Activated CD4-positive, alpha-beta T cell treated with anti-CD3 and anti-CD28 coated beads, Interleukin-2, amount 10 ng/mL, durations not matched to agents 24 days and 14 days (primary cell): ENCODE measurements around the gene TNFRSF25. TPM values are rescaled to one million over a fixed set of nuclear protein-coding genes. Genes with fewer than 3 reads are reported as not detected.

Experiments used
- DNase-seq: peaks from one replicate; pipeline ENCODE4 v3.0.0; 2022
- H3K27ac Mint-ChIP-seq: one replicate; pipeline ENCODE4 v1.8.0; 2022; ENCODE audit warnings: mild to moderate bottlenecking, mixed read lengths
- H3K27me3 Mint-ChIP-seq: one replicate; pipeline ENCODE4 v1.8.0; 2022; ENCODE audit warnings: mixed read lengths
- H3K36me3 Mint-ChIP-seq: one replicate; pipeline ENCODE4 v1.8.0; 2022; ENCODE audit warnings: low read depth, mild to moderate bottlenecking, mixed read lengths
- H3K4me1 Mint-ChIP-seq: one replicate; pipeline ENCODE4 v1.8.0; 2021; ENCODE audit warnings: mixed read lengths
- H3K4me3 Mint-ChIP-seq: one replicate; pipeline ENCODE4 v1.8.0; 2022; ENCODE audit warnings: mild to moderate bottlenecking, moderate library complexity, mixed read lengths
- H3K9me3 Mint-ChIP-seq: one replicate; pipeline ENCODE4 v1.8.0; 2021; ENCODE audit warnings: mixed read lengths
- intact Hi-C: fragments of 100-400 bp; cut with micrococcal nuclease; formaldehyde crosslinking; loops from one replicate; pipeline ENCODE4 v1.15.1; 2023
- total RNA-seq: library from RNA; stranded (reverse); gene quantifications from 2 replicates; pipeline ENCODE4 v1.2.3, GENCODE V29; 2022

Gene TNFRSF25
- total RNA-seq, 1 donor from 2014 or later: 139 TPM

DNA sequence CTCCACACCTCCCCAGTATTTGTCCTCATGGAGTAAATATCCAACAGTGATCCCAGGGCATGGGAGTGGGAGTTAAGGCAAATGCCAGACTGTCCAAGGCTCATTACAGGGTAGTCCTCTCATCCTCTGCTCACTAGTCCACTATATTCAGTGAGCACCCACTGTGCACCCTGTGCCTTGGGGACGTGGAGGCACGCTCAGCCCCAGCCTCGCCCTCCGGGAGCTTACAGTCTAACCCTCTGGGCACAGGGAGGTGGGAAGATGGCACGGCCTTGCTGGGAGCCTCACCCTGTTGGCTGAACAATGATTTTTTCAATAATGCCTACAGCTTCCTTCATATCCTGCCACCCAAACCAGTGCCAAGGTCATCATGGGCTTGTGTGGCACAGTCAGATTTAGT is 49.1 kb downstream of the TNFRSF25 start:
- intact Hi-C loops: no loop called here
- no peaks in the 10 kb centered on the region for H3K36me3 Mint-ChIP-seq
- H3K9me3 Mint-ChIP-seq: no peaks in the 10 kb centered on the region
- peaks cover 13% of the 10 kb centered on the region for H3K4me1 Mint-ChIP-seq
- no peak overlapping the region for H3K4me3 Mint-ChIP-seq
- H3K27me3 Mint-ChIP-seq: peaks cover 63% of the 10 kb centered on the region
- no peak overlapping the region for H3K27ac Mint-ChIP-seq
- DNase-seq: no peak

DNA sequence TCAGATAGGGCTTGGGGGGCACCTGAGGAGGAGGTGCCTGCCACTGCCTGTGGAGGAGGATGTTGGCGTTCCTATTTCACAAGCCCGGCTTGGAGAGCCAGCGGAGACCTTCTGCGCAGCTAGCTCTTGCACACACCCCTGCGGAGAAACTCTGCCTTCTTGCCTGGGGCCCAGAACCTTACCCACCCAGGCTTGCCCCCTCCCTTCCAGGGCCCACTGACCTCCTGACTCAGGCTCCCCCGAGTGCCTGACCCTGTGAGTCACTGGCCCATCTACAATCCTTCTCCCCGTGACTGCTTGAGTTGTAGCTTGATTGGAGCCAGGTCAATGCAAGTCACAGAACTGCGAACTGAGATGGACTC is 49.7 kb downstream of the TNFRSF25 start:
- Mint-ChIP-seq H3K9me3 (no peaks in the 10 kb centered on the region), H3K27me3 (peaks cover 57% of the 10 kb centered on the region), H3K4me1 (peaks cover 10% of the 10 kb centered on the region), H3K36me3 (no peaks in the 10 kb centered on the region), H3K27ac (no peak overlapping the region), H3K4me3 (no peak overlapping the region)
- intact Hi-C loops: no loop called here
- no peak for DNase-seq

- peaks cover 7% of the 10 kb centered on the region for H3K4me1 Mint-ChIP-seq
- DNase-seq: no peak
- no peak overlapping the region for H3K4me3 Mint-ChIP-seq
- H3K27ac Mint-ChIP-seq: no peak overlapping the region
- H3K9me3 Mint-ChIP-seq: no peaks in the 10 kb centered on the region
- intact Hi-C loops: no loop called here
- H3K27me3 Mint-ChIP-seq: peaks cover 51% of the 10 kb centered on the region
- H3K36me3 Mint-ChIP-seq: no peaks in the 10 kb centered on the region
Measured at GRCh38 chr1:6414881-6415626, 50.9 kb downstream of the TNFRSF25 start.

- no peaks in the 10 kb centered on the region for H3K36me3 Mint-ChIP-seq
- H3K27ac Mint-ChIP-seq: peak overlapping the region; percentile 63
- H3K4me3 Mint-ChIP-seq: peak overlapping the region; percentile 64
- intact Hi-C loops: no loop called here
- H3K9me3 Mint-ChIP-seq: no peaks in the 10 kb centered on the region
- H3K4me1 Mint-ChIP-seq: peaks cover 7% of the 10 kb centered on the region
- peak; percentile 81 for DNase-seq
- H3K27me3 Mint-ChIP-seq: peaks cover 49% of the 10 kb centered on the region
Measured at GRCh38 chr1:6414443-6414844, 51.5 kb downstream of the TNFRSF25 start.

- peaks cover 7% of the 10 kb centered on the region for H3K4me1 Mint-ChIP-seq
- H3K27ac Mint-ChIP-seq: no peak overlapping the region
- peaks cover 48% of the 10 kb centered on the region for H3K27me3 Mint-ChIP-seq
- H3K36me3 Mint-ChIP-seq: no peaks in the 10 kb centered on the region
- DNase-seq: no peak
- no peaks in the 10 kb centered on the region for H3K9me3 Mint-ChIP-seq
- no peak overlapping the region for H3K4me3 Mint-ChIP-seq
- intact Hi-C loops: no loop called here
Measured at GRCh38 chr1:6412896-6413295, 53.1 kb downstream of the TNFRSF25 start.

Other genes with a start within 250 kb of the TNFRSF25 start
- 67.6 and 69.4 TPM in 2 replicates for gene ICMT, start 230.2 kb downstream of the TNFRSF25 start, total RNA-seq
- not detected in 2 replicates for gene HES3, start 222.0 kb downstream of the TNFRSF25 start, total RNA-seq
- gene GPR153, start 205.1 kb downstream of the TNFRSF25 start, total RNA-seq: 1.3 and 1.7 TPM in 2 replicates
- gene ACOT7, start 72.4 kb downstream of the TNFRSF25 start, total RNA-seq: 133 and 136 TPM in 2 replicates
- 0.19 and 0.26 TPM in 2 replicates for gene HES2, start 46.3 kb downstream of the TNFRSF25 start, total RNA-seq
- gene ESPN, start 41.4 kb downstream of the TNFRSF25 start, total RNA-seq: 0.49 and 1.3 TPM in 2 replicates
- gene PLEKHG5, start 25.5 kb upstream of the TNFRSF25 start, total RNA-seq: 1.3 and 1.9 TPM in 2 replicates
- gene NOL9, start 88.3 kb upstream of the TNFRSF25 start, total RNA-seq: 54.7 and 59.2 TPM in 2 replicates
- gene TAS1R1, start 89.1 kb upstream of the TNFRSF25 start, total RNA-seq: not detected in 2 replicates
- 32.9 and 37.8 TPM in 2 replicates for gene ZBTB48, start 113.8 kb upstream of the TNFRSF25 start, total RNA-seq
- gene KLHL21, start 136.7 kb upstream of the TNFRSF25 start, total RNA-seq: 26.1 and 26.8 TPM in 2 replicates
- gene PHF13, start 147.6 kb upstream of the TNFRSF25 start, total RNA-seq: 19.1 and 20.1 TPM in 2 replicates
- gene THAP3, start 158.7 kb upstream of the TNFRSF25 start, total RNA-seq: 19.5 and 24.6 TPM in 2 replicates
- gene DNAJC11, start 235.6 kb upstream of the TNFRSF25 start, total RNA-seq: 87.6 and 92.5 TPM in 2 replicates